ENCODE measurements around the gene ELL.

The ELL gene

GRCh38 chr19:18521692-18522123 is at the start of gene ELL:
TSS of gene ELL (minus strand) at chr19:18522070. CDS start at chr19:18522055, 15 bp downstream.
- H3K4me3 ChIP-seq (IDR thresholded peaks at IDR 0.05; ENCODE audit: insufficient read depth, low read depth, low read length): peak within 1 kb of the TSS; percentile 34
- no peaks in the 10 kb centered on the region for H3K36me3 ChIP-seq (ENCODE audit: insufficient read depth)
- peak within 1 kb of the TSS; percentile 65 for H2AFZ ChIP-seq (ENCODE audit: low read depth)
- H3K27me3 ChIP-seq (ENCODE audit: insufficient read depth, low read depth): no peaks in the 10 kb centered on the region
- H3K9ac ChIP-seq: peak within 1 kb of the TSS; percentile 90
- H3K27ac ChIP-seq: peak within 1 kb of the TSS; percentile 82
- peaks cover 48% of the 10 kb centered on the region for H3K79me2 ChIP-seq (ENCODE audit: insufficient read depth, low read depth)
- peaks cover 17% of the 10 kb centered on the region; the same call in 1 of the 2 replicates for H4K20me1 ChIP-seq (ENCODE audit: insufficient read depth)
- peaks cover 36% of the 10 kb centered on the region for H3K4me1 ChIP-seq (ENCODE audit: low read depth, poor library complexity, severe bottlenecking)
- H3K4me2 ChIP-seq: peak within 1 kb of the TSS; percentile 96
- TF ChIP-seq CTCF (conservative IDR thresholded peaks at IDR 0.05; ENCODE audit: low read depth, low read length): no peak

- Histone ChIP-seq H3K27ac (no peak overlapping the region), H3K79me2 (ENCODE audit: insufficient read depth, low read depth) (peaks cover 16% of the 10 kb centered on the region), H3K36me3 (ENCODE audit: insufficient read depth) (no peaks in the 10 kb centered on the region; the same call in 1 of the 2 replicates), H3K27me3 (ENCODE audit: insufficient read depth, low read depth) (no peaks in the 10 kb centered on the region), H3K4me3 (IDR thresholded peaks at IDR 0.05; ENCODE audit: insufficient read depth, low read depth, low read length) (no peak overlapping the region), H4K20me1 (ENCODE audit: insufficient read depth) (no peaks in the 10 kb centered on the region; the same call in 1 of the 2 replicates), H3K9ac (no peak overlapping the region), H3K4me2 (no peak overlapping the region), H2AFZ (ENCODE audit: low read depth) (no peak overlapping the region), H3K4me1 (ENCODE audit: low read depth, poor library complexity, severe bottlenecking) (peaks cover 13% of the 10 kb centered on the region)
- no peak for TF ChIP-seq CTCF (conservative IDR thresholded peaks at IDR 0.05; ENCODE audit: low read depth, low read length)
These were observed 46.5 kb upstream of the ELL start for GRCh38 chr19:18568367-18568766.

- H3K4me3 ChIP-seq (IDR thresholded peaks at IDR 0.05; ENCODE audit: insufficient read depth, low read depth, low read length): no peak overlapping the region
- no peak overlapping the region for H3K4me2 ChIP-seq
- H3K27me3 ChIP-seq (ENCODE audit: insufficient read depth, low read depth): no peaks in the 10 kb centered on the region
- H3K79me2 ChIP-seq (ENCODE audit: insufficient read depth, low read depth): peaks cover 2% of the 10 kb centered on the region
- peaks cover 6% of the 10 kb centered on the region for H3K4me1 ChIP-seq (ENCODE audit: low read depth, poor library complexity, severe bottlenecking)
- H3K36me3 ChIP-seq (ENCODE audit: insufficient read depth): no peaks in the 10 kb centered on the region; the same call in 1 of the 2 replicates
- no peak overlapping the region for H2AFZ ChIP-seq (ENCODE audit: low read depth)
- no peak overlapping the region for H3K9ac ChIP-seq
- no peak overlapping the region for H3K27ac ChIP-seq
- H4K20me1 ChIP-seq (ENCODE audit: insufficient read depth): no peaks in the 10 kb centered on the region
- no peak for TF ChIP-seq CTCF (conservative IDR thresholded peaks at IDR 0.05; ENCODE audit: low read depth, low read length)
These were observed 45.1 kb upstream of the ELL start for GRCh38 chr19:18566953-18567352.

DNA sequence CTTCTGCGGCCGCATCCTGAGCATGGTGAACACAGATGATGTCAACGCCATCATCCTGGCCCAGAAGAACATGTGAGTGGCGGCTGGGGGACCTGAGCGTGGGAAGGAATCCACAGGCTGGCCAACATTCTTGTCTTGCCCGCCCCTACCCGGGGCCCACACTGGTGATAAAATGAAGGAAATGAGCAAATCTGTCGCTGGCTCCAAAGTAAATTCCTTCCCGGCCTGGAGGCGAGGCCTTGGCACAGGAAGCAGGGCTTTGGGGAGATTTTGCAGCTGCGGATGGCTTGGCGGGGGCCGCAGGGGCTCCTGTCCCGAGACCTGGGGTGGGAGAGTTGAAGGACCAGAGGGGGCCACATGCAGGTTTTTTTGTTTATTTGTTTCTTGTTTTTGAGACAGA is 40.2 kb upstream of the ELL start:
- Histone ChIP-seq H3K36me3 (ENCODE audit: insufficient read depth) (no peaks in the 10 kb centered on the region; the same call in 1 of the 2 replicates), H3K27me3 (ENCODE audit: insufficient read depth, low read depth) (no peaks in the 10 kb centered on the region), H3K9ac (no peak overlapping the region), H3K27ac (no peak overlapping the region), H4K20me1 (ENCODE audit: insufficient read depth) (no peaks in the 10 kb centered on the region), H3K4me1 (ENCODE audit: low read depth, poor library complexity, severe bottlenecking) (peaks cover 12% of the 10 kb centered on the region), H3K4me2 (no peak overlapping the region), H2AFZ (ENCODE audit: low read depth) (no peak overlapping the region), H3K4me3 (IDR thresholded peaks at IDR 0.05; ENCODE audit: insufficient read depth, low read depth, low read length) (no peak overlapping the region), H3K79me2 (ENCODE audit: insufficient read depth, low read depth) (peaks cover 19% of the 10 kb centered on the region)
- no peak for TF ChIP-seq CTCF (conservative IDR thresholded peaks at IDR 0.05; ENCODE audit: low read depth, low read length)
